Activated naive CD4-positive, alpha-beta T cell treated with anti-CD3 and anti-CD28 coated beads, Interleukin-2, amount 50 U/mL, for 72 hours (primary cell): ENCODE data around the gene CRNN. TPM values are rescaled to one million over a fixed set of nuclear protein-coding genes. Genes with fewer than 3 reads are reported as not detected.

Experiments used
- ATAC-seq, 2 donors: fragments of 150-1000 bp; cut with Tn5 transposase; 2 replicates each; pipeline ENCODE4 v1.10.0; 2021; ENCODE audit warnings: mild to moderate bottlenecking in 2 of 2, moderate library complexity in 2 of 2
- DNase-seq, 2 donors: peaks; one replicate each; pipeline ENCODE4 v3.0.0; 2021 to 2022; ENCODE audit warnings: low spot score in 2 of 2
- H3K27ac Mint-ChIP-seq, 2 donors: one replicate each; pipeline ENCODE4 v1.8.0; 2022; ENCODE audit warnings: mild to moderate bottlenecking in 2 of 2, mixed read lengths in 2 of 2
- H3K36me3 Mint-ChIP-seq, 2 donors: one replicate each; pipeline ENCODE4 v1.8.0; 2022; ENCODE audit warnings: mixed read lengths in 2 of 2
- H3K9me3 Mint-ChIP-seq, 2 donors: one replicate each; pipeline ENCODE4 v1.8.0; 2022; ENCODE audit warnings: mixed read lengths in 2 of 2
- total RNA-seq, 2 donors: library from RNA; stranded (reverse); gene quantifications; one replicate each; pipeline ENCODE4 v1.2.3, GENCODE V29; 2022

Gene CRNN
- total RNA-seq, 2 donors from 2014 or later = not detected

DNA sequence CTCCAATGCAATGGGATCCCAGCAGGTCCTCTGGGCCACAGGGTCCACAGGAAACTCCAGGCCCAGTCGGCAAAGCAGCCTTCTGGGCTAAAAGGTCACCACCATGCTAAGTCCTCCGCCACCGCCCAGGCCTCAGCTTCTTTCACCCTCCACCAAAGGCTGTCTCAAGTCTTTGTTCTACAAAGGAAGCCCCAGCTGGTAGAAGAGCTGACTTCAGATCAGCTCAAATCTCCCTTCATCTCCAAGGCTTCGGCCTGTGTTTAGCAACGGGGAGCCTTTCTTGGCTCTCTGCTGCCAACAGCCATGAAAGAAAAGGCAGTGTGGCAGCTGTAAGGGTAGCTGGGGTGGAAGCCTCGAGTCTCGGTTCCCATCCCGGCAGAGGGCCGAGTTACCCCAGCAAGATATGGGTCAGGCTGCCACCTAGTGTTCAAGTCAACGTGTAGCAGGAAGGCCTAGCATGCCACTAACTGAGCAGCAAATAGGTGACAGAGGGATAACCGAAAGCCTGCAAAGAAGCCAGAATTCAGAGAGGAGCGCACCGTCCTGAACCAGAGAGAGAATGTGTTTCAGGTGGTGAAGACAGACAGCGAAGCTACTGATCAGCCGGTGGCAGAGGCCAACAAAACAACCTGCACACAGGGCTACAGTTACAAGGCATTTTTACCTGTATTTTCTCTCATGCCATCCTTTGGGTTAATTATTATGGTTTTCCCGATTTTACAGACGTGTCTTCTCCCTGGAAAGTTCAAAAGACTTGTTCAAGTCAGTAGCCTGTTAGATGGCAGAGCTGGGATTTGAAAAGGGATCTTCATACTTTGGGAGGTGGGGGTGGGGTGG, 26.8 kb upstream of the CRNN start:
- Mint-ChIP-seq H3K27ac (peak overlapping the region in 1 of 2 donors; percentile 8), H3K9me3 (no peaks in the 10 kb centered on the region), H3K36me3 (no peaks in the 10 kb centered on the region)
- DNase-seq (peak; percentile 65 to 66), ATAC-seq (peak; percentile 94 to 95)

DNA sequence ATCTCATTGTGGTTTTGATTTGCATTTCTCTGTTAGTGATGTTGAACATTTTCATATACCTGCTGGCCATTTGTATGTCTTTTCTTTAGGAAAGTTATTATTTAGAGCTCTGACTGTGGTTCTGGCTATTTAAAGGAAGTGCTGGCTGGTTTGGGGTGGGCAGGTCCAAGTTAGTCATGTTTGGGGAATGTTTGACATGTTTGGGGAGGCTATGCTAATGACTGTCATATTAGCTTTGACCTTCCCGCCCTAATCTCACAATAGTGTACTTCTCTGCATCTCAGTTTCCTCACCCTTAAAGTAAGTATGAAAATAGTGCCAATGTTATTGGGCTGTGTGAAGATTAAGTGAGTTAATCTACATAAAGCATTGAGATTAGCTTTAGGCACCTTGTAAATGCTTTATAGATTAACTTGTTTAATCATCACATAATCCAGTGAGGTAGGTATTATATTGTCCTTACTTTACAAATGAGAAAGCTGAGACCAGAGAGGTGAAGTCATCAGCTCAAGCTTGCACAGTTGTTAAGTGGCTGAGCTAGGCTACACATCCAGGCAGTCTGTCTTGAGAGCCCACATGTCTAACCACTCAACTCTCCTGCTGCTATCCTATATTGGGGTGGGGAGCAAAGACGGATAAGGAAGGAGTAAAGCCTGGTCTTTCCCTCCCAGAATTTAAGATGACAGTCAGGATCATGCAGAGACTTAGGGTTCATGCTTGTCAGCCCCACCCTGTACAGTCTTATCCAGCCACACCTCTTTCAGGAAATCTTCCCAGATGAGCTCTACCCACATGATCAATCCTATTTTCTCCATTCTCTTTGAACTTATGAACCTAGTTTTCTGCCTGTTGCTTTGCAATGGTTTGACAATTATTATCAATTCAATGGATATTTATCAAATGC, 22.8 kb upstream of the CRNN start:
- no peaks in the 10 kb centered on the region for H3K36me3 Mint-ChIP-seq
- no peak for ATAC-seq
- no peak for DNase-seq
- H3K27ac Mint-ChIP-seq = no peak overlapping the region
- no peaks in the 10 kb centered on the region for H3K9me3 Mint-ChIP-seq

DNA sequence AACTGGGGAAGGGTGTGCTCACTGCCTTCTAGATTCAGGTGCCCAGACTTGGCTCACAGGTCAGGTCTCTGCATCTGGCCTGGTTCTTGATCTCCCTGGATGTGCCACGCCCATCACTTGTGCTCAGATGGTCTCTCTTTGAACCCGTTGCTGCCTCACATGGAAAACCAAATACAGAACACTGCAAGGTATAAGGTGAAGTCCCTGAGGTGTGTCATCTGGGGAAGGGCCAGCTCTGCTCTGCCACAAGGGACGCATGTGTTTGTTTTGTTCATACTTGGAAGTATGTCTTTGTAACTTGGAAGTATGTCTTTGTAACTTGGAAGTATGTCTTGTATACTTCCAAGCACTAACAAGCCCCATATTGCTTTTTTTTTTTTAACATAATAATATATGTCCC, 13.4 kb upstream of the CRNN start:
- DNase-seq (no peak), ATAC-seq (no peak)
- Mint-ChIP-seq H3K27ac (no peak overlapping the region), H3K9me3 (peaks cover 5 to 8% of the 10 kb centered on the region in 2 donors), H3K36me3 (peaks cover 5 to 6% of the 10 kb centered on the region in 2 donors)

DNA sequence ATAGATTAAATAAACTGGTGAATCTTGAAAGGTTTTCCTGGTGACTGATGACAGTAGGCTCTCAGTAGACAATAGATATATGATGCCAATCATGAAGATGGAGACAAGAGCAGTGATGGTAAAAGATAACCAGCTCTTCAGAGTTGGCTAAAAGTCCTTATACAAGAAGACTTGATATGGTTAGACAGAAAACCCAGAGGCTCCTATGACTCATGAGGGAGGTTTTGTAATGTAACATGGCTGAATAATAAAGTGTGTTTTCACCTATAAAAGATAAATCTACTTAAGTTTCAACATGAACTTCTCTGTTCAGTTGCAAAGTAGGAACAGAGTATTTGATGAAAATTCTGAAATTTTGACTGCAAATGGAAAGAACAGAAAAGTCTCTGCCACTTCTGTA, 12.7 kb upstream of the CRNN start:
- Mint-ChIP-seq H3K27ac (no peak overlapping the region), H3K9me3 (peaks cover 5 to 8% of the 10 kb centered on the region in 2 donors), H3K36me3 (peaks cover 5 to 6% of the 10 kb centered on the region in 2 donors)
- no peak for DNase-seq
- no peak for ATAC-seq

DNA sequence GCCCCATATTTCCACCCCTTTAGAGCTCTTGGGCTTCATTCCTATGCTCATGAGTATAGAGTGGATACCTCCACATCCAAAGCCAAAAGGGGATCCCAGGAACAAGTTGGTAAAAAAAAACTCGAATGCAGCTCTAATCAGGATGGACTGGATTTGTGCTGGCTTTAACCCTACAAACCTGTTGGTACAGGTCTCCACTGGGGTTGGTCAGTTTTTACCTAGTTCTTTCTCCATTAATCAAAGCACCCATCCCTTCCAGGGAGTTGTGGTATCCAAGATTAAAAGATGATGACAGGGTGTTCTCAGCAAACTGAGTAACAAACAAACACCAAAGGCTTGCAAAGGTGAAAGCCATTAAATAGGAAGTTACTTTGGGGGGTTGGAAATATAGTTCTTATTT, 5.9 kb upstream of the CRNN start:
- Mint-ChIP-seq H3K27ac (no peak overlapping the region), H3K9me3 (peaks cover 5 to 8% of the 10 kb centered on the region in 2 donors), H3K36me3 (peaks cover 5 to 6% of the 10 kb centered on the region in 2 donors)
- no peak for DNase-seq
- ATAC-seq = no peak

DNA sequence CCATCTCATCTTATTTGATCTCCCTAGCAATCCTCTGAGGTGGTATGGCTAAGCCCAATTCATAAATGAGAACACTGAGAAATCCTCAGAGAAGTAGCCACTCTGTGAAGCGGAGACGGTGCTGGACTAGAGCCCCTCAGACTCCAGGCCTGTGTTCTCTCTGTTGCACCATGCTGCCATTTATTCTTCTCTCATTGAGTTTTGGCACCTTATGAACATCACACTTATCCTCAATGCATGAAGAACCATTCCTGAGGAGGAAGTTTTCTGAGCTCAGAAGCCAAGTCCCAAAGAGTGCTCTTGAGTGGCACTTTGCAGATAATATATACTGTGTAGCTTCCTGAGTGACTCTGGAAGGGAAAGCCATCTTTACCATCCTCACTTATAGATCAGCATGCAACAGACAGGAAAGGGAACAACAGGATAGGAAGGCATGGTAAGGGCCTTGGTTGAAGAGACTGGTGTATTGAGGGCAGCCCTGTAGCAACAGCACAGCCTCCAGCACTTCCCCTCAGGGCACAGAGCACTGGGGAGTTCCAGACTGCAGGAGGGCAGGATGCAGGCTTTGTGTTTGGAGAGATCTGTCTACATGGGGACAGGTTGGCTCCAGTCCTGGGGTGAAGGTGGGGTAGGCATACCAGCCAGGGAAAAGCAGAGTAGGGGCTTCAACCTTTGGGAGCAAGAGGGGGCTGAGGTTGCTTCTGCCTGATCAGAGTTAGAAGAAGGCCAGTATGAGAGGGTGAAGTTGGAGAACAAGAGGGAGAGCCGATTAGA, 1.6 kb upstream of the CRNN start:
- no peak overlapping the region for H3K27ac Mint-ChIP-seq
- no peak for ATAC-seq
- no peaks in the 10 kb centered on the region for H3K36me3 Mint-ChIP-seq
- DNase-seq = no peak
- H3K9me3 Mint-ChIP-seq = no peaks in the 10 kb centered on the region

DNA sequence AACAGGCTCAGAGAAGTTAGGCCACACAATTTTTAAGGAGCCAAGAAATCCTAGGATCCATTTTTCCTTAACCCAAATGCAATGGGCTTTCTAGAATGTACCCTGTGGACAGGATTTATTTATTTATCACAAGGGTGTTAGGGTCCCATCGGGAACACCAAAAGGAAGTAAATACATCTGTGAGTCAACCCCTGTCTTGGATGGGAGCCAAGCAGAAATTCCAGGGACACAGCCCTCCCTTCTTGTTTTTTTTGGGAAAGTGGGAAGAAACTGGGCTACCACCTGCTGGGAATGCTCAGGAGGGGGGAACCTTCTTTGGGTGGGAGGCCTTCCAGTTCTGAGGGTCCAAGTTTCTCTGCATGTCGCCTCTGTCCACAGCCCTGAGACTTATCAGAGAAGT, 1.3 kb downstream of the CRNN start:
- no peaks in the 10 kb centered on the region for H3K36me3 Mint-ChIP-seq
- DNase-seq = no peak
- no peaks in the 10 kb centered on the region for H3K9me3 Mint-ChIP-seq
- no peak overlapping the region for H3K27ac Mint-ChIP-seq
- no peak for ATAC-seq

DNA sequence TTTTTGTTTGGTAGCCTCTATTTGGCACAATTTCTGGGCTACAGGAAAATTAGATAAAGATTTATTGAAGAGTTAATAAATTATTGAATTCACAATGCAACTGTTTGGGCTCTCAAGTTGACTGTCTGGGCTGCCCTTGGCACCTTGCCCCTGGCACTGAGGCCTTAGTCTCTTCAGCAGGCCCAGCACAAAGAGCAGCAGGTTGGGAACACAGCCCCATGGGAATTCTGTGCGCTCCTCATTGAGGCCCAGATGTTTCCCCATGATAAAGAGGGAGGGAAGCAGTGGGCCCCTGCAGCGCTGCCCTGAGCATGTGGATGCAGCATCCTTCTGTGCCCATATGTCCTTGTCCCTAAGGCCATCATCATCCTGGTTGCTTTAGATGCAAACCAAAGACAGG, 2.9 kb downstream of the CRNN start:
- no peaks in the 10 kb centered on the region for H3K9me3 Mint-ChIP-seq
- no peak for ATAC-seq
- no peaks in the 10 kb centered on the region for H3K36me3 Mint-ChIP-seq
- no peak overlapping the region for H3K27ac Mint-ChIP-seq
- no peak for DNase-seq

DNA sequence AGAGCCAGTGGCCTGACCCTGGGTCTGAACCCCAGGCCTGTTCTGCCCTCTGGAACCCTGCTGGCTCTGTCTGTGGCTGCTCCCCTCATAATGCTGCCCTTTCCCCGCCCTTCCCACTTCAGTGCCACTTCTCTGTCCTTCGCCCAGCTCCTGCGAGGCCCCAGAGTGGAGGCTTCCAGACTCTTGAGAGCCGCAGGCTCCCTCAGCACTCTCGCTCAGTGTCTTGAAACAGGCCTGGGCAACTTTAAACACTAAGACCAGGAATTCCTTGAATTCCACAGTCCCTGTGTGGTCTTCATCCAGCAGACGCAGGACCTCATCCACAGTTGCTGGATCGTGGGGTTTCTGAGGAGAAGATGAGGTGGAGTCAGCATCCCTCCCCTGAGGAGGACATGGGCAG, 3.5 kb downstream of the CRNN start:
- no peak for DNase-seq
- no peak for ATAC-seq
- no peak overlapping the region for H3K27ac Mint-ChIP-seq
- no peaks in the 10 kb centered on the region for H3K9me3 Mint-ChIP-seq
- no peaks in the 10 kb centered on the region for H3K36me3 Mint-ChIP-seq

DNA sequence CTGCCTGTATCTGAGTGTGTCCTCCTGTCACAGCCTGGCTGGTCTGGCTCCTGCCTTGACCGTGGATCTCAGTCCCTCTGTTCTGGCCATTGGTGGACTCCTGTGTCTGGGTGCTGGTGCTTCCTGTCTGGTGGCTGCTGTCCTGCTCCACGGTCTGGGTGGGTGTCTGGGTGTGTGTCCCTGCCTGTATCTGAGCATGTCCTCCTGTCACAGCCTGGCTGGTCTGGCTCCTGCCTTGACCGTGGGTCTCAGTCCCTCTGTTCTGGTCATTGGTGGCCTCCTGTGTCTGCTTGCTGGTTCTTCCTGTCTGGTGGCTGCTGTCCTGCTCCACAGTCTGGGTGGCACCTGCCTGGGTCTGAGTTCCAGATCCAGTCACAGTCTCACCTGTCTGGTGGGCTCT, 4.0 kb downstream of the CRNN start:
- ATAC-seq (no peak), DNase-seq (no peak)
- H3K27ac Mint-ChIP-seq = no peak overlapping the region
- H3K9me3 Mint-ChIP-seq = no peaks in the 10 kb centered on the region
- H3K36me3 Mint-ChIP-seq = no peaks in the 10 kb centered on the region

DNA sequence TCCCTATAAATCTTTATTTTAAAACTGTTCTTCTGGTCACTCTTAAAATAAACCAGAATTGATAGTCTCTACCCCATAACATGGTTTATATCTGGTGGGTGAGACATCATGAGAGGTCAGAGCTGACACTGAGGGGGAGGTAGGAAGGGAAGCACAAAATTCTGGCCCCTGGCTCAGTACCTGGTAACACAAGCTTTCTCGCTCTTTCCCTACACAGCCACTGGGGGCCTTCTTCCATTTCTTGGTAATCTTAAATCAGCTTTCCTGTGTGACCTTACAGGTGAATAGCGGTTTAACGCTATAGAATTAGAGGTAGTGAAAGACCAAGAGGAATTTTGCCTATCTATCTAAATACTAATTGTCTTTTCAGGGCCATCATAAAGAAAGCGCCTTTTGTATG, 5.4 kb downstream of the CRNN start:
- no peaks in the 10 kb centered on the region for H3K36me3 Mint-ChIP-seq
- H3K9me3 Mint-ChIP-seq = no peaks in the 10 kb centered on the region
- DNase-seq (no peak), ATAC-seq (no peak)
- H3K27ac Mint-ChIP-seq = no peak overlapping the region

DNA sequence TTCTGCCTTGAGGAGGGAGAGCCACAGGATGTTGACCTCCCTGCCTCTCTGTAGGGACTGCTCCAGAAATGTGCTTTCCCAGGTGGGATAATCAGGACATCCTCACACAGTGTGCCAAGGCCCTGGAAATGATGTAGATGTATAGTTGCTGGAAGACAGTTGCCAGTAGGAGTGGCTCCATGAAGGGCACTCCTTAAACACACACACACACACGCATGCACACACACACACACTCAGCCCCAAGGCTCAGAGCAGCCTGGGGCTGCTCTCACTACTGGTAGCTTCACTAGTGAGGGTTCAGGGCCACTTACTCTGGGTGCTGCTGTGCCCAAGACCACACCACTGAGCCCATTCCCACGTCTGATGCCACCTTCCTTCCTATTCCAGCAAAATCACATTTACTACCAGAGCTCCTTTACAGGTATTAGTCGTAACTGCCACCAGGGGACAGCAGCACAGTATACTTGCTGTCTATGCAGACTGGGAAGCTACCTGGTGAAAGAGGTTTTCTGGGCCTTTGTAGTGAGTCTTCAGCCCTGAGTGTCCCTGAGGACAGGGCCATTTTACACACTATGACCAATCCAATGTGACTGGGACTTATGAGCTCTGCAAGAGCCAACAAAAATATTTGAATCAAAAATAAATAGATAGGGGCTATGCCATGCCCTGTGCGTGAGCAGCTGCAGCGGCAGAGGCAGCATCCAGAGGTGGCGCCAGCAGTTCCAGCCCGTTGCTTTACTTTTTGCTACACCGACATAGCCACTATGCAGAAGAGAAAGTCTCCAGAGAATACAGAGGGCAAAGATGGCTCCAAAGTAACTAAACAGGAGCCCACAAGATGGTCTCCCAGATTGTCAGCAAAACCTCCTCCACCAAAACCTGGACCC, 15.0 kb downstream of the CRNN start:
- no peaks in the 10 kb centered on the region for H3K9me3 Mint-ChIP-seq
- no peak for DNase-seq
- no peak for ATAC-seq
- no peak overlapping the region for H3K27ac Mint-ChIP-seq
- H3K36me3 Mint-ChIP-seq = no peaks in the 10 kb centered on the region

DNA sequence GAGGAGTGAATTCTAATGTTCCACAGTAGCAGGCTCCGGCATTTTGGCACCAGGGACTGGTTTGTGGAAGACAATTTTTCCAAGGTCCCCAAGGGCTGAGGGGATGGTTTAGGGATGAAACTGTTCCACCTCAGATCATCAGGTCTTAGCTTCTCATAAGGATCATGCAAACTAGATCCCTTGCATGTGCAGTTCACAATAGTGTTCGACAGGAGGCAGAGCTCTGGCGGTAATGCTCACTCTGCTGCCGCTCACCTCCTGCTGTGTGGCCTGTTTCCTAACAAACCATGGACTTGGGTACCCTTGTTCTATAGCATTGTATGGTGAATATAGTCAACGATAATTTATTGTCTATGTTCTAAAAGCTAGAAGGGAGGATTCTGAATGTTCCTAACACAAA, 16.6 kb downstream of the CRNN start:
- Mint-ChIP-seq H3K9me3 (no peaks in the 10 kb centered on the region), H3K27ac (no peak overlapping the region), H3K36me3 (no peaks in the 10 kb centered on the region)
- no peak for DNase-seq
- ATAC-seq = no peak

DNA sequence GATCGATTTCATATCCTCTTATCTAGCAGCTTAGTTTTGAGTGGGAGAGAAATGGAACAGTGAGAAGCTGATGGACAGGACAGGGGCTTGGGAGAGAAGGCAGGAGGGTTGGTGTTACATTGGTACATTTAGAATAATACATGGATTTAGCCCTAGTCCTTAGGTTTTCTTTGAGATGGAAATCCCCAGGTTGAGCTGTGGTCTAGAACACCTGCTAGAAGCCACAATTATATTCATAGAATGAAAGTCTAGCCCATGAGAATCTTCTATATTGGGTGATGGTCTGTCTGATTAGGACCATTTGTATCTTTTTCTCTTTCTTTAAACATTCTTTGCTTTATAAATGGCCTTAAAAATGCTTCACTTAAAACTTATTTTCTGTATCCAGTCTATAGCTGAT, 19.9 kb downstream of the CRNN start:
- ATAC-seq (no peak), DNase-seq (no peak)
- Mint-ChIP-seq H3K27ac (no peak overlapping the region), H3K9me3 (no peaks in the 10 kb centered on the region), H3K36me3 (no peaks in the 10 kb centered on the region)

DNA sequence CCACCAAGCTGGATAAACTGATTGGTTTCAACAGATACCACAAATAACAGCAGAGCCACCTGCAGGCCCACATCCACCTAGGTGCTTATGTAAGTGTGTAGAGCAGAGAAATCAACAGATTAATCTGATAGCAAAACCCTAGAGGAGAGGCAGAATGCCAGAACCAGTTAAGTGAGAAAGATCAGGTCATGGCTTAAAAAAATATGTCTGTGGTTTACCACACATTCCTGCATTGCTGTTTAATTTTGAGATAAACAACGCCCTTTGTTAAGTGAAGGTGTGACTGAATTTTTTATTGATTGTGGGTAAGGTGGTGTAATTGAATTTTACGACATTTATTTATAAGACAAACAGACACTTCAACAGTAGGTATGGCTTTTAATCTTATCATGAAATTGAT, 21.2 kb downstream of the CRNN start:
- ATAC-seq = no peak
- H3K36me3 Mint-ChIP-seq = no peaks in the 10 kb centered on the region
- no peak overlapping the region for H3K27ac Mint-ChIP-seq

DNA sequence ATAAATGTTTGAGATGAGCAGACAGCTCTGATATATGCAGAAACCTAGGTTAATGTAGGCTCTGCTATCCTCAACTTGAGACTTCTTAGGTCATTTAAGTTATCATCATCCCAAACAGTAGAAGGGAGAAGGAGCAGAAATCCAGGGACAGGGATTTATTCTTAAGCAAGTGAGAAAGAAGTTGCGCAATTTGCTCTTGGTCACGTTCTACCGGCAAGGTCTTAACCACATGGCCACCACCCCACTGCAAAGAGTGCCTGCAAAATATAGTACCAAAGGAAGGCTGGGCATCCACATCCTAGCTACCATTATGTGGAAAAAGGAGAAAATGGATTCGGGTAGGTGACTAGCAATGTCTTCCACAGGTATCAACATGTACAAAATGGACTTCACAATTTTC, 25.2 kb downstream of the CRNN start:
- DNase-seq = no peak
- ATAC-seq = no peak
- no peaks in the 10 kb centered on the region for H3K36me3 Mint-ChIP-seq
- H3K27ac Mint-ChIP-seq = no peak overlapping the region
- H3K9me3 Mint-ChIP-seq = no peaks in the 10 kb centered on the region

More for the DNA sequence above, 21.2 kb downstream of the CRNN start:
- DNase-seq = no peak
- no peaks in the 10 kb centered on the region for H3K9me3 Mint-ChIP-seq
